WTC11 (cell line): ENCODE measurements around the gene SULF2.

Experiments
- CREB1 ChIP-seq: sonication (generic); formaldehyde crosslinking; IDR thresholded peaks from 2 replicates; pipeline ENCODE4 v1.8.0; 2023; ENCODE audit warnings: mild to moderate bottlenecking, missing genetic modification reagents
- FOXJ3 ChIP-seq: sonication (generic); formaldehyde crosslinking; IDR thresholded peaks from 2 replicates; pipeline ENCODE4 v1.9.0; 2021; ENCODE audit warnings: missing genetic modification reagents, mild to moderate bottlenecking, borderline replicate concordance
- GABPB1 ChIP-seq: sonication (generic); formaldehyde crosslinking; IDR thresholded peaks from 2 replicates; pipeline ENCODE4 v1.8.1; 2023; ENCODE audit warnings: mild to moderate bottlenecking, missing genetic modification reagents
- JUN ChIP-seq: sonication (generic); formaldehyde crosslinking; IDR thresholded peaks from 2 replicates; pipeline ENCODE4 v1.8.0; 2023; ENCODE audit warnings: mild to moderate bottlenecking, missing genetic modification reagents
- MAX ChIP-seq: sonication (generic); formaldehyde crosslinking; IDR thresholded peaks from 2 replicates; pipeline ENCODE4 v1.8.0; 2022; ENCODE audit warnings: mild to moderate bottlenecking, missing genetic modification reagents
- NFE2L1 ChIP-seq: sonication (generic); formaldehyde crosslinking; IDR thresholded peaks from 2 replicates; pipeline ENCODE4 v1.8.1; 2023; ENCODE audit warnings: missing genetic modification reagents
- RELA ChIP-seq: sonication (generic); formaldehyde crosslinking; IDR thresholded peaks from 2 replicates; pipeline ENCODE4 v1.8.1; 2022; ENCODE audit warnings: missing genetic modification reagents, mild to moderate bottlenecking, borderline replicate concordance
- USF1 ChIP-seq: sonication (generic); formaldehyde crosslinking; IDR thresholded peaks from 2 replicates; pipeline ENCODE4 v1.8.0; 2022; ENCODE audit warnings: mild to moderate bottlenecking, missing genetic modification reagents
- ZNF121 ChIP-seq: sonication (generic); formaldehyde crosslinking; IDR thresholded peaks from 2 replicates; pipeline ENCODE4 v1.8.0; 2023; ENCODE audit warnings: missing genetic modification reagents
- ZNF219 ChIP-seq: sonication (generic); formaldehyde crosslinking; IDR thresholded peaks from 2 replicates; pipeline ENCODE4 v1.8.0; 2023; ENCODE audit warnings: missing genetic modification reagents, mild to moderate bottlenecking, borderline replicate concordance
- TF ChIP-seq, protein P1 (sequence below): fragments of 200-600 bp; IDR thresholded peaks from 2 replicates; pipeline ENCODE4 v1.8.0; 2022; ENCODE audit warnings: antibody characterized with exemption
- TF ChIP-seq, protein P2 (sequence below): sonication (generic); formaldehyde crosslinking; IDR thresholded peaks from 2 replicates; pipeline ENCODE4 v1.8.1; 2022; ENCODE audit warnings: mild to moderate bottlenecking, missing genetic modification reagents, moderate library complexity, borderline replicate concordance
- TF ChIP-seq, protein P3 (sequence below): sonication (generic); formaldehyde crosslinking; IDR thresholded peaks from 2 replicates; pipeline ENCODE4 v1.8.1; 2022; ENCODE audit warnings: missing genetic modification reagents, borderline replicate concordance
- TF ChIP-seq, protein P4 (sequence below): sonication (generic); formaldehyde crosslinking; IDR thresholded peaks from 2 replicates; pipeline ENCODE4 v1.8.1; 2022; ENCODE audit warnings: mild to moderate bottlenecking, moderate library complexity, missing genetic modification reagents

- no peak for TF ChIP-seq JUN (CRISPR knock-in tag)
- TF ChIP-seq, protein P1, sequence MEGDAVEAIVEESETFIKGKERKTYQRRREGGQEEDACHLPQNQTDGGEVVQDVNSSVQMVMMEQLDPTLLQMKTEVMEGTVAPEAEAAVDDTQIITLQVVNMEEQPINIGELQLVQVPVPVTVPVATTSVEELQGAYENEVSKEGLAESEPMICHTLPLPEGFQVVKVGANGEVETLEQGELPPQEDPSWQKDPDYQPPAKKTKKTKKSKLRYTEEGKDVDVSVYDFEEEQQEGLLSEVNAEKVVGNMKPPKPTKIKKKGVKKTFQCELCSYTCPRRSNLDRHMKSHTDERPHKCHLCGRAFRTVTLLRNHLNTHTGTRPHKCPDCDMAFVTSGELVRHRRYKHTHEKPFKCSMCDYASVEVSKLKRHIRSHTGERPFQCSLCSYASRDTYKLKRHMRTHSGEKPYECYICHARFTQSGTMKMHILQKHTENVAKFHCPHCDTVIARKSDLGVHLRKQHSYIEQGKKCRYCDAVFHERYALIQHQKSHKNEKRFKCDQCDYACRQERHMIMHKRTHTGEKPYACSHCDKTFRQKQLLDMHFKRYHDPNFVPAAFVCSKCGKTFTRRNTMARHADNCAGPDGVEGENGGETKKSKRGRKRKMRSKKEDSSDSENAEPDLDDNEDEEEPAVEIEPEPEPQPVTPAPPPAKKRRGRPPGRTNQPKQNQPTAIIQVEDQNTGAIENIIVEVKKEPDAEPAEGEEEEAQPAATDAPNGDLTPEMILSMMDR = no peak
- no peak for TF ChIP-seq ZNF121 (CRISPR knock-in tag)
- TF ChIP-seq RELA (CRISPR knock-in tag) = no peak
- TF ChIP-seq, protein P2, sequence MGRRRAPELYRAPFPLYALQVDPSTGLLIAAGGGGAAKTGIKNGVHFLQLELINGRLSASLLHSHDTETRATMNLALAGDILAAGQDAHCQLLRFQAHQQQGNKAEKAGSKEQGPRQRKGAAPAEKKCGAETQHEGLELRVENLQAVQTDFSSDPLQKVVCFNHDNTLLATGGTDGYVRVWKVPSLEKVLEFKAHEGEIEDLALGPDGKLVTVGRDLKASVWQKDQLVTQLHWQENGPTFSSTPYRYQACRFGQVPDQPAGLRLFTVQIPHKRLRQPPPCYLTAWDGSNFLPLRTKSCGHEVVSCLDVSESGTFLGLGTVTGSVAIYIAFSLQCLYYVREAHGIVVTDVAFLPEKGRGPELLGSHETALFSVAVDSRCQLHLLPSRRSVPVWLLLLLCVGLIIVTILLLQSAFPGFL = no peak
- TF ChIP-seq NFE2L1 = no peak
- no peak for TF ChIP-seq FOXJ3 (CRISPR knock-in tag)
- TF ChIP-seq MAX (CRISPR knock-in tag) = no peak
- TF ChIP-seq, protein P3, sequence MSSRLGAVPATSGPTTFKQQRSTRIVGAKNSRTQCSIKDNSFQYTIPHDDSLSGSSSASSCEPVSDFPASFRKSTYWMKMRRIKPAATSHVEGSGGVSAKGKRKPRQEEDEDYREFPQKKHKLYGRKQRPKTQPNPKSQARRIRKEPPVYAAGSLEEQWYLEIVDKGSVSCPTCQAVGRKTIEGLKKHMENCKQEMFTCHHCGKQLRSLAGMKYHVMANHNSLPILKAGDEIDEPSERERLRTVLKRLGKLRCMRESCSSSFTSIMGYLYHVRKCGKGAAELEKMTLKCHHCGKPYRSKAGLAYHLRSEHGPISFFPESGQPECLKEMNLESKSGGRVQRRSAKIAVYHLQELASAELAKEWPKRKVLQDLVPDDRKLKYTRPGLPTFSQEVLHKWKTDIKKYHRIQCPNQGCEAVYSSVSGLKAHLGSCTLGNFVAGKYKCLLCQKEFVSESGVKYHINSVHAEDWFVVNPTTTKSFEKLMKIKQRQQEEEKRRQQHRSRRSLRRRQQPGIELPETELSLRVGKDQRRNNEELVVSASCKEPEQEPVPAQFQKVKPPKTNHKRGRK (CRISPR knock-in tag) = no peak
- TF ChIP-seq GABPB1 = no peak
- TF ChIP-seq ZNF219 (CRISPR knock-in tag) = no peak
- TF ChIP-seq, protein P4, sequence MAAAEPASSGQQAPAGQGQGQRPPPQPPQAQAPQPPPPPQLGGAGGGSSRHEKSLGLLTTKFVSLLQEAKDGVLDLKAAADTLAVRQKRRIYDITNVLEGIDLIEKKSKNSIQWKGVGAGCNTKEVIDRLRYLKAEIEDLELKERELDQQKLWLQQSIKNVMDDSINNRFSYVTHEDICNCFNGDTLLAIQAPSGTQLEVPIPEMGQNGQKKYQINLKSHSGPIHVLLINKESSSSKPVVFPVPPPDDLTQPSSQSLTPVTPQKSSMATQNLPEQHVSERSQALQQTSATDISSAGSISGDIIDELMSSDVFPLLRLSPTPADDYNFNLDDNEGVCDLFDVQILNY (CRISPR knock-in tag) = no peak
- TF ChIP-seq CREB1 (CRISPR knock-in tag) = no peak
- no peak for TF ChIP-seq USF1 (CRISPR knock-in tag)
Observed at GRCh38 chr20:47791084-47791599, 5.9 kb upstream of the SULF2 start.
